ENCODE results near the gene TMEM98.

TMEM98 gene

GRCh38 chr17:32954477-32954876 is 26.5 kb downstream of the TMEM98 start:
- H3K4me1 ChIP-seq (ENCODE audit: control insufficient read depth in 1 of 2, insufficient read depth in 1 of 2, low read depth in 1 of 2, low read length in 1 of 2): no peaks in the 10 kb centered on the region
- H3K27me3 ChIP-seq: peaks cover 14% of the 10 kb centered on the region
- H3K36me3 ChIP-seq: no peaks in the 10 kb centered on the region
- no peak overlapping the region for H3K4me3 ChIP-seq (ENCODE audit: low read depth in 1 of 2, low read length in 1 of 2)
- no peak for TF ChIP-seq CTCF (IDR thresholded peaks at IDR 0.05)
- H3K27ac ChIP-seq: no peak overlapping the region
- no peaks in the 10 kb centered on the region for H3K9me3 ChIP-seq

- no peaks in the 10 kb centered on the region for H3K4me1 ChIP-seq (ENCODE audit: control insufficient read depth in 1 of 2, insufficient read depth in 1 of 2, low read depth in 1 of 2, low read length in 1 of 2)
- no peak overlapping the region for H3K27ac ChIP-seq
- no peak for TF ChIP-seq CTCF (IDR thresholded peaks at IDR 0.05)
- no peak overlapping the region for H3K4me3 ChIP-seq (ENCODE audit: low read depth in 1 of 2, low read length in 1 of 2)
- no peaks in the 10 kb centered on the region for H3K36me3 ChIP-seq
- H3K9me3 ChIP-seq: no peaks in the 10 kb centered on the region
- peaks cover 14% of the 10 kb centered on the region for H3K27me3 ChIP-seq
Measured at GRCh38 chr17:32955155-32955554, 27.2 kb downstream of the TMEM98 start.

- Histone ChIP-seq H3K4me1 (ENCODE audit: control insufficient read depth in 1 of 2, insufficient read depth in 1 of 2, low read depth in 1 of 2, low read length in 1 of 2) (no peaks in the 10 kb centered on the region), H3K27ac (no peak overlapping the region), H3K4me3 (ENCODE audit: low read depth in 1 of 2, low read length in 1 of 2) (no peak overlapping the region), H3K27me3 (peaks cover 14% of the 10 kb centered on the region), H3K36me3 (no peaks in the 10 kb centered on the region), H3K9me3 (no peaks in the 10 kb centered on the region)
- no peak for TF ChIP-seq CTCF (IDR thresholded peaks at IDR 0.05)
Measured at GRCh38 chr17:32956240-32956970, 28.5 kb downstream of the TMEM98 start.

GRCh38 chr17:32958418-32958817 is 30.5 kb downstream of the TMEM98 start:
- no peak for TF ChIP-seq CTCF (IDR thresholded peaks at IDR 0.05)
- Histone ChIP-seq H3K4me1 (ENCODE audit: control insufficient read depth in 1 of 2, insufficient read depth in 1 of 2, low read depth in 1 of 2, low read length in 1 of 2) (no peaks in the 10 kb centered on the region), H3K27me3 (peaks cover 19% of the 10 kb centered on the region), H3K9me3 (no peaks in the 10 kb centered on the region), H3K27ac (no peak overlapping the region), H3K36me3 (no peaks in the 10 kb centered on the region), H3K4me3 (ENCODE audit: low read depth in 1 of 2, low read length in 1 of 2) (no peak overlapping the region)

GRCh38 chr17:32960815-32961214 is 32.9 kb downstream of the TMEM98 start:
- Histone ChIP-seq H3K27me3 (peaks cover 18% of the 10 kb centered on the region), H3K4me1 (ENCODE audit: control insufficient read depth in 1 of 2, insufficient read depth in 1 of 2, low read depth in 1 of 2, low read length in 1 of 2) (no peaks in the 10 kb centered on the region), H3K27ac (no peak overlapping the region), H3K36me3 (no peaks in the 10 kb centered on the region), H3K4me3 (ENCODE audit: low read depth in 1 of 2, low read length in 1 of 2) (no peak overlapping the region), H3K9me3 (no peaks in the 10 kb centered on the region)
- TF ChIP-seq CTCF (IDR thresholded peaks at IDR 0.05): no peak
